Measurements from ENCODE around the gene CIDEC.

Gene CIDEC

GRCh38 chr3:9915254-9916141 is 35.4 kb upstream of the CIDEC start:
- no peak for TF ChIP-seq CTCF (conservative IDR thresholded peaks at IDR 0.05)
- no peak overlapping the region for H3K27ac ChIP-seq

- H3K27ac ChIP-seq, result peak overlapping the region; percentile 40
Measured at GRCh38 chr3:9914559-9915253, 34.7 kb upstream of the CIDEC start.

GRCh38 chr3:9914011-9914410 is 34.0 kb upstream of the CIDEC start:
- TF ChIP-seq CTCF (conservative IDR thresholded peaks at IDR 0.05), result no peak
- H3K27ac ChIP-seq, result peak overlapping the region; percentile 40

More at GRCh38 chr3:9914559-9915253, 34.7 kb upstream of the CIDEC start:
- no peak for TF ChIP-seq CTCF (conservative IDR thresholded peaks at IDR 0.05)

GRCh38 chr3:9913601-9914000 is 33.5 kb upstream of the CIDEC start:
- TF ChIP-seq CTCF (conservative IDR thresholded peaks at IDR 0.05), result no peak
- H3K27ac ChIP-seq, result peak overlapping the region; percentile 40

GRCh38 chr3:9912294-9912935 is 32.4 kb upstream of the CIDEC start:
- no peak for TF ChIP-seq CTCF (conservative IDR thresholded peaks at IDR 0.05)
- H3K27ac ChIP-seq, result no peak overlapping the region

- no peak for TF ChIP-seq CTCF (conservative IDR thresholded peaks at IDR 0.05)
- H3K27ac ChIP-seq, result no peak overlapping the region
Measured at GRCh38 chr3:9911863-9912262, 31.8 kb upstream of the CIDEC start.

Data from VCaP (cell line).